Stimulated activated CD4-positive, alpha-beta T cell treated with anti-CD3 and anti-CD28 coated beads, Interleukin-4, amount 100 ng/mL, for 24 hours (primary cell): ENCODE results near the gene PARD3.
"Not testable (repeated sequence)": the region's sequence is repeated elsewhere in the genome, so short reads cannot be mapped to it uniquely, and the experiment has no call there.

Experiments
- DNase-seq: peaks from one replicate; pipeline ENCODE4 v3.0.0-alpha.2; 2020

The PARD3 gene

DNA sequence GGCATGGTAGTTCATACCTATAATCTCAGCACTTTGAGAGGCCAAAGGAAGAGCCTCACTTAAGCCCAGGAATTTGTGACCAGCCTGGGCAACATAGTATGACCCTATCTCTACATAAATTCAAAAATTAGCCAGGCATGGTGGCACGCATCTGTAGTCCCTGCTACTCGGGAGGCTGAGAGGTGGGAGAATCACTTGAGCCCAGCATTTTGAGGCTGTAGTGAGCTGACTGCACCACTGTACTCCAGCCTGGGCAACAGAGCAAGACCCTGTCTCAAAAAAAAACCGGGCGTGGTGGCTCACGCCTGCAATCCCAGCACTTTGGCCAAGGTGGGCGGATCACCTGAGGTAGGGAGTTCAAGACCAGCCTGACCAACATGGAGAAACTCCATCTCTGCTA, 19.8 kb downstream of the PARD3 start:
- no peak for DNase-seq

DNA sequence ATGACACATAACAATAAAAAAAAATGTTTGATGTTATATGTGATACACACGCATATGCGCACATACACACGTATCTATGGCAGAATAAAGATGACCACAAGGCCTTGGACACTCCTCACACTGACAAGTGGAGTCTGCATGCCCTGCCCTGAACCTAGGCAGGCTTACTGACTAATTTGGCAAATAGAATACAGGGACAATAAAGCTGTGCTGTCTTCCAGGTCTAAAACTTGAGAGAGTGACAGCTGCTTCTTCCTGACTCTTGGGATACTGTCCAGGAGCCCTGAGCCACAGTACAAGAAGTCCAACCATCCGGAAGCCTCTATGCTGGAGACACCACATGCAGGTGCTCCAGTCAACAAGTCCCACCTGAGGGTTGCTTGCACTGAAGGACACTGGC, 20.3 kb downstream of the PARD3 start:
- DNase-seq, result no peak

DNA sequence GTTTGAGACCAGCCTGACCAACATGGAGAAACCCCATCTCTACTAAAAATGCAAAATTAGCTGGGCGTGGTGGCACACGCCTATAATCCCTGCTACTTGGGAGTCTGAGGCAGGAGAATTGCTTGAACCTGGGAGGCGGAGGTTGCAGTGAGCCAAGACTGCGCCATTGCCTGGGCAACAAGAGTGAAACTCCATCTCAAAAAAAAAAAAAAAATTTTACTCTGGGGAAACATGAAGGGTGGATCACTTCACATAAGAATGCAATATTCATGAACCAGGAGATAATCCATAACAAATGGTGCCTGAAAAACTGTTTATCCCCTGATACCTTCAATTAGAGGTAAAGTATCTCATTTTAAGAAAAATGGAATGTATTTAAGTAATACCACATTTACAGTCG, 21.5 kb downstream of the PARD3 start:
- DNase-seq, result not testable (repeated sequence)

DNA sequence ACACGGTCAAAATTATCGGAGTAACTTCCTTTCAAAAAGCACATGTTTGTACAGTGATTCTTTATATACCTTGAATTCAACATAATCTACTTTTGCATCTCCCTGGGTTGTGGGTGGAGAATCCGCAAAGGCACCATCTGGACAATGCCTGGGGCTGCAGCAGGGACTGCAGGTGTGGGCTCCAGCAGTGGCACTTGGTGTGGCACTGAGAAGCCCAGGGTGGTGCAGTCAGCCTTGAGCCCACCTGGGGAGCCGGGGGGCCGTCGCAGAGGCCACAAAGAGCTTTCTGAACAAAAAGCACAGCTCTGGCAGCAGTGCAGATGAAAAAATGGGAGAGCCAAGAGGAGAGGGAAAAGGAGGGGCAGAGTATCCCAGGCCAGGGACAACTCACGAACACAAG, 22.2 kb downstream of the PARD3 start:
- no peak for DNase-seq

DNA sequence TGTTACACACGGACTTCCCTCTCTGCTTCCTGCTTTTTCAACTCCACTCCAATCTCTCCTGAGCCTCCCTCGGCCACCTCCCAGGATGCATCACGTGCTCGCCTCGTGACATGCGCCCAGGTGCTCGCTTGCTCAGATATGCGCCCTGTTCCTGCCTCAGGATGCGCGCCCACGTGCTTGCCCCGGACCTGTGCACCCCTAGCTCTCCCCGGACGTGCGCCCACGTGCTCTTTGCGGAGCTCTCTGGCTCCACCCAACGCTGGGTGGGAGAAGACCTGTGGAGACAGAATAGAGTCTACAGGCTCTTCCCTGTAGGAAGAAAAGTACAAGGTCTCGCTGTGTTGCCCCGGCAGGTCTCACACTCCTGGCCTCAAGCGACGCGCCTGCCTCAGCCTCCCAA, 23.1 kb downstream of the PARD3 start:
- DNase-seq, result no peak

DNA sequence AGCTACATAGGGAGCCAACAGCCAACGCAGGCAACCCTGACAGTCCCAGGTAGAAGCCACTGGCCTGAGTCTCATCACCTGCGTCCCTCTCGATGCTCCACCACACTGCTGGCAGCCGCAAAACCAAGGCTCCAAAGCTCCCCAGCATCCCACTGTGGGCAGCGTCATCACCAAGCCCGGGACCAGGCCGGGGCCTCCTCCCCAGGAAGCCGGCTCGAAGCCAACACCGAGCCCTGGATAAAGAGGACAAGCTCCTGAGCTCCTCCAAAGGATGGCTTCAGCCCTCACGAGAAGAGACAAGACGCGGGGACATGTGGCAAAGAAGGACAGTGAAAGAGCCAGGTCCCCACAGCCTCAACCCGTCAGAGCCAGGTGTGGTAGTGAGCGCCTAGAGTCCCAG, 23.9 kb downstream of the PARD3 start:
- DNase-seq, result no peak

DNA sequence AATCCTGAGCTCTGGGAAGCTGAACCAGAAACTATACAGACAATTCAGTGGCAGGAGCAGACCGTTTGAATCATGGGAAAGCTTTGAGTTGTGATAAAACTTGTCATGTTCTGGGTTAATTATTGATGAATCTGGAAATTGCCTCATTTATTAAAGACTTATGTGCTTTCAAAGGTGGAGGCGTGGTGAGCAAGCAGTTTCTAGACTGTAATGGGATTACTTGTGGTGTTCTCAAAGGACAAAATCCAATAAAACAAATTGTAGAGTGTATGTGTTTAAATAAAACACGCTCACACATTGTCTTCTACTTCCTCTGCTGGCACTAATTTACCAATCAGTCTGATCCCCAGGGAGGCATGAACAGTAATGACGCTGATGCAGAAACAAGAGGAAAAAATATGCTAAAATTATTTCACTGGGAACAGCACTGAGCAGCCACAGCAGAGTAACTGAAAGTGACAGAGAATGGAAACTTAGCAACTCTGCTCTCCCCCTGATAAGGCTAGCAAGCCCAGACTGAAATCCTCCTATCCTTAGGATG, 25.1 kb downstream of the PARD3 start:
- no peak for DNase-seq

DNA sequence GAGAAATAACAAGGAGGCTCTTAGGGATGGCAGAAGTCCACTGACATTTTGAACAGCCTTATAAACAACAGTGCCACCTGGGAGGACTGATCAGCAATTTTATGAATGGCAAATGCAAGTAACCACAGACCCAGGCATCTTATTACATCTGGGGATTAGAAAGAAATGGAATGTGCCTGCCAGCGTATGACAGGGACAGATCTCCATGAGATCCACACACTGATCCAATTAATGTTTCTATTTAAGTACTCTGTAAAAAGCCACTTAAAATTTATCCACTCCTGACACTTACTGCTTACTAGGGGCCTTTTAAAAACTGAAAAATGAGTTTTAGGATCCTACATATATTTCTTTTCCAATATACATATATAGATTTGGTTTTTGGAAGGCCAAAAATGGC, 28.6 kb downstream of the PARD3 start:
- no peak for DNase-seq

DNA sequence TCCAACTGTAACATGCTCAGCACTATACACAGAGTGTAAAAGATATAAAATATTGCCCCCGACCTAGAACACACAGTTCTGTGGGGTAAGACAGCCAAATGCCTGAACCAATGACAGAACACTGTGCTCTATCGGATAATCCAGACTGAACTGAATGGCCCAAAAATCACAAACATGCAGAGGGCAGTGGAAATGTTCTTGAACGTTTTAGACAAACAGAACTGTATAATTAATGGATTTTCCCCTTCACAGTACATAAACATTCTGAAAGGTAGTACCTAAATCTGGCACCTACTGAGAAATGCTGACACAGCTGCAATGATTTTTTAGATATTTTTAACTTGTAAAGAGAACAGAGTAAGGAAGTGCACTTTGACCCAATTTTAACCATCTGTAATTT, 33.4 kb downstream of the PARD3 start:
- DNase-seq, result no peak

DNA sequence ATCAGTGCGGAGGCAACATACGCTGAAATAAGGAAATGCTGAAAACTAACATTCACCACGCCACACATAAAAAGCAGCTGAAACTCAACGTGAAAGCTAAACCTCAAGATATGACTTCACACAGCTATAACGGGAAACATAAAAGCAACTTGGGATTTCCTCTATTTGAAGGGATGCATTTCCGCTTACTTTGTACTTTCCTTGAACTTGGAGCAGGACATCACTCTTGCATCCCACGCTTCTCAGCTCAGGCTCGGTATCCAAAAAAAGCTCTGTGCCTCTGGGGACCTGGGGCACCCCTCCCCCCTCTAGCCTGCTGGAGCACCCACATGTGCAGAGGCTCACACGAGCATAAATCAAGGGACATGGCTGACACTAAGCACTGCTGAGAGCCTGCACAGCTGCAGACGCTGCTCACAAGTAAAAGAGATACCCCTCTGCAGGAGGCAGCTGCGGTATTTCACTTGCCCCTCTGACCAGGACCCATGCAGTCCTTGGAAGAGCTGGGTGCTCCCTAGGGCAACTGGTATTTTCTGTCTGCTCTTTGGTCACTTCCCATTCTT, 34.2 kb downstream of the PARD3 start:
- no peak for DNase-seq

DNA sequence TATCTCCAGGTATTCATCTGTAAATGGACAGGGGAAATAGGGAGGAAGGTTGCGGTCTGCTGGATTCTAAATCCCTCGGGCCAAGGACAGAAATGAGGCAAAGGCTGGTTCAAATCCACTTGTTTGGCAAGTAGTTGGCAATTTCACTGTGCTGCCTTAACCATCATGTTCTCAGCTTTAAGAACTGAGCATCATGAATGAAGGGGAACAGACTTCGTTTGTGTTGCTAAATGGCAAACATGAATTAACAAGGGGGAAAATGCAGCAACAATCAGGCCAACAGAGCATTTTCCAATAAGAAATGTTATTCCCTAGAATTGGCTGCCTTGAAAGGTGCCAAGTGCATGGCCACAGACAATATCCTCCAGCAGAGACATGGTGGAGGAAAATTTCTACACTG, 36.9 kb downstream of the PARD3 start:
- no peak for DNase-seq

DNA sequence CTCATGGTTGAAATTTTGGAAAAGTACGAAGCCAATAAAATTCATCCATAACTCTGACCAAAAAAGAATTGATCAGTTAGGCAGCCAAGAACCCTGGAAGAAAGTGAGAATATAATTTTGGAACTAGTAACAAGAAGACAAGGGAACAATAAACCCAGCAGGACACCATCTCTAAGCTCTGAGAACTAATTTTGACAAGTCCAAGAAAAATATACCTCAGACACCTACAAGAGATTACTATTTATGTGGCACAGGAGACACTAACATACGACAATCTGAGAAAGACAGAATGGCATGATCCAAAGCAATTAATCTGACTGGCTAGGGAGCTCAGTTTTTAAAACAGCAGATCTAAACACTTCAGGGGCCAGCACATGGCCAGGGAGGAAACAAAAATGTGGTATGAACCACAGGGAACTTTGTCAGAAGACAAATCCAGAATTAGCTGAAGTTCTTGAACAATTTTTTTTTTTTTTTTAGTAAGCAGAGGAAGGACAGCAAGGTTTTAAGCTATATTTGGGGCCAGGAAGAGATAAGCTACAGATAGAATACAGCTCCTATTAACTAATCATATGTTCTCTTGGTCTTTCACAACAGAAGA, 38.9 kb downstream of the PARD3 start:
- DNase-seq, result no peak

DNA sequence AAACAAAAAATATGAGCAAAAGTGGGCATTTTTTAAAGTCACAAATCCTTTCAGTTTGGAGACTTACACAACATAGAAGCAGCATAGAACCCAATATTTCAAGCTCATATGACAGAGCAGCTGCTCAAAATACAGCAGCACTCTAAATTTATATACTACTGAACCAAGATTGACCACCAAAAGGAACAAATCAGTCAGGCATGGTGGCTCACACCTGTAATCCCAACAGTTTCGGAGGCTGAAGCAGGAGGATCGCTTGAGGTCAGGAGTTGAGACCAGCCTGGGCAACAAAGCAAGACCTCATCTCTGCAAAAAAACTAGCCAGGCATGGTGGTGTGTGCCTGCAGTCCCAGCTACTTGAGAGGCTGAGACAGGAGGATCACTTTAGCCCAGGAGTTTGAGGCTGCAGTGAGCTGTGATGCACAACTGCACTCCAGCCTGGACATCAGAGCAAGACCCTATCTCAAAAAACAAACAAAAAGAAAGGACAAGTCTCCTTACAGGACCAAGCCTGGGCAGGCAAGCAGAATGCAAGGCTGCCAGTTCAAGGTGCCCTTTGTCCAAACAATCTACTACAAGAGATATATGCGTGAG, 40.0 kb downstream of the PARD3 start:
- no peak for DNase-seq

DNA sequence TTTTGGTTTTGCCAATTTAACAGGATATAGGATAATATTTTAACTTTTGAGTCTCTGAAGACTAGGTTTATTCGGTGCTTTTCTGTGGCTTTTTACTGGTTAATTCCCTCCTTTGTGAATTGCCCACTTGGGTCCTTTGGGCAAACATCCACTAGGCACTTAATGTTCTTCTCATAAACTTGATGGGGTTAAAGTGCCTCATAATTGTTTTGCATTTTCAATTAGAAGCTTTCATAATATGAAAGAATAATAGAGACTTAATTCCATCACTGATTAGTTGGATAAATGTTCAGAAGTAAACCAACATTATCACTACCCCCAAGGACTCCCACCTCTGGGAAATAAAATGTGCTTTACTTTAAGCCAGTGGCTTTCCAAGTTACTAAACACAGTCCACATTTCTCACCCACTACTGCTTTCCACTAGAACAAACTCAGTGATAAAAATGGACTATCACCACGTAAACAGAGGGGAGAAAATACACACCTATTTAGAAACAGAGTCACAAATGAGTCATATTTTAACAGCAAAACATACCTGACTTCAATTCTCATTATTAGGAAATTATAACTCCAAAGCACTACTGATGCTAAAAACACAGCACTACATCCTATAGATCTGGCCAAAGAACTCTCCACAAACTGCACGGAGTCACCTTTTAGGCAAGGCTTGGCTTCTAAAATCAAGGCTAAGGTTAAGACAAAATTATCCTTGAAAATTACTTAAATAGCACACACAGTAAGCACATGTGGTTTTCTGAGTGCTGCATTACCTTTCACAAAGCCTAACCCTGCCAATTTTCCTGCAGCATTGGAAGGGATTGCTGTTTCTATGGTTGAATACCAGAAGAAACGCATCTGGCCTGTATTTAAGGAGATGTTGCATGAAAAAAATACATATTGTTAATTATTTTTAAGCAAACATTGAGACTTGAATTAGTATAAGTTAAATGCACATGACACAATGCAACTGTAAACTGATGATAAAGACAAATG, 41.2 kb downstream of the PARD3 start:
- no peak for DNase-seq

DNA sequence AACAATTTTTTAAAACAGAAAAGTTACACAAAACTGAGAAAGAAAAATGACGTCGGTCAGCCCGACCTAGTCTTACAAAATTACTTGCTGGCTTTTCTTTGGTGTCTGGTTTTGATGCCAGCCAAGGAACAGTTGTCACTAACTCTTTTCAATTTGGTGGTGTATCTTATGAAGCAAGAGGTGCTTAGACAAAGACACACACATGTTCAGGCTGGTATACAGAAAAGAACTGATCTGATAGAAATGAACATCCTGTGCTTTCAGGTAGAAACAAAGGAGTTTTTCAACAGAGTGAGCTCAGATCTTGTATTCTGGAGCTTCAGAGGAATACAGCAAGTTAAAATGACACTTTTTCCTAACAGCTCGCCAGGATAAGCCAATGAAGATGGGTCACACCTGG, 43.6 kb downstream of the PARD3 start:
- DNase-seq, result no peak

DNA sequence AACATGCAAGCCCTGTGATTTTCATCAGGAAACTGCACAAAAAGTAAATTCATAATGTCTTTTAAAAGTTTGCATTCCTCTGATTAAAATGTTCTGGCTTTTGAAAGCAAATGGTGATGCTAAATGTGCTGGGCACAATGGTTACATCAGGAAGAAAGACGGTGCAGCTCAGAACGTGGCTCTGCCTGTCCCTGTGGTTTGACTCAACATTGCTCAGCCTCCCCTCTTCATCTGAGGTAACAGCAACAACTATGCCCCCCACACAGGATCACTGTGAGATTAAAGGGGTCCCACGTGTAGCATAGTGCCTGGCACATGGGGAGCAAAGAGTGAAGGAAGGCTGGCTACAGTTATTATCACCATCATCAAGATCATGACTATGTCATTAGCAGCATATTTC, 44.0 kb downstream of the PARD3 start:
- no peak for DNase-seq

DNA sequence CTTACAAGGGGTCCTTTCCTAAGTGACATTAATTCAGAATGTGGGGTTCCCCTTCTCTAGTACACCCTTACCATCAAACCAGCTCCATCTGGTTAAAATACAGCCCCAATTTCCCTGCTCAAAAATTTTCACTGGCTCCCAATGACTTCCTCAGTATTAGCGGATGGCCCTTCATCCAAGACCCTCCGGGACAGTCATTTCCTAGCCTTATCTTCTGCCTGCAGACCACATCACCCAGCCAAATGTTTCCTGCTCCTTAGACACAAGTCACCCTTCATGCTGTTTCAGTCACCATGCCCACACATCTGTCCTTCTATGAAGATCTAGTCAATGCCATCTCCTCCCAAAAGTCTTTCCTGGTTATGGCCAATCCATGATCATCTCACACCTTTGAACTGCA, 45.2 kb downstream of the PARD3 start:
- DNase-seq, result no peak

DNA sequence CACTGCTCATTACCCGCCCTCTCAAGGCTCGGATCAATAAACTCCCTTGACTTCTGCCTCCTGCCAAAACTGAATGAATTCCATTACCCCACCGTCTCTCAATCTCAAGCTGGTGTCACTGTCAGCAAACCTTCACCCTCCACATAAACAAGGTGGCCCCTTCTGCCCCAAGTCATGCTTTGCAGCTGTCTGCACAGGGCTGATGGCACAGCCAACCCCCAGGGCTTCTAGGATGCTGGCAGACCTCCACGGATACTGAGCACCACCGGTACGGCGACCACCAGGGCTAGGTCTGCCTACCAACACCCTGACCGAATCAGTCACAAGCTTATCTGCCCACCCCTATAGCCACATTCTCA, 46.1 kb downstream of the PARD3 start:
- no peak for DNase-seq

DNA sequence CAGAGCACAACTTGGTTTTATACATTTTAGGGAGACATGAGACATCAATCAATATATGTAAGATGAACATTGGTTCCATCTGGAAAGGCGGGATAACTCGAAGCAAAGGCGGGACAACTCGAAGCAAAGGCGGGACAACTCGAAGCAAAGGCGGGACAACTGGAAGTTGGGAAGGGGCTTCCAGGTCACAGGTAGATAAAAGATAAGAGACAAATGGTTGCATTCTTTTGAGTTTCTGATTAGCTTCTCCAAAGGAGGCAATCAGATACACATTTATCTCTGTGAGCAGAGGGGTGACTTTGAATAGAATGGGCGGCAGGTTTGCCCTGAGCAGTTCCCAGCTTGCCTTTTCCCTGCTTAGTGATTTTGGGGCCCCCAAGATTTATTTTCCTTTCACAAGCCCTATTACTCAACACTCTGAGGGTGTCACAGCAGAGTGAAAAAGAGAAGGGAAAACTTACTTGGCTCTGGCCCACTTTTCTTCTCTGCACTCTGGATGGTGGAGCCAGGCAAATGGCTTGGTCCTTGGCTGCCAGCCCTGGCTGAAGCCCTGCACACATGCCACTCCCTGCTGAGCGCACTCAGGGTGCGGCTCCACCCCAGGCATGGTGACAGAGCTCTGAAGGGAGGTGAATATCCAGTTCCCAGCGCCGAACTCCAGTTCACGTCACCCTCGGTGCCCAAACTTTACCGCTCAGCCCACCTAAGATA, 46.7 kb downstream of the PARD3 start:
- no peak for DNase-seq

DNA sequence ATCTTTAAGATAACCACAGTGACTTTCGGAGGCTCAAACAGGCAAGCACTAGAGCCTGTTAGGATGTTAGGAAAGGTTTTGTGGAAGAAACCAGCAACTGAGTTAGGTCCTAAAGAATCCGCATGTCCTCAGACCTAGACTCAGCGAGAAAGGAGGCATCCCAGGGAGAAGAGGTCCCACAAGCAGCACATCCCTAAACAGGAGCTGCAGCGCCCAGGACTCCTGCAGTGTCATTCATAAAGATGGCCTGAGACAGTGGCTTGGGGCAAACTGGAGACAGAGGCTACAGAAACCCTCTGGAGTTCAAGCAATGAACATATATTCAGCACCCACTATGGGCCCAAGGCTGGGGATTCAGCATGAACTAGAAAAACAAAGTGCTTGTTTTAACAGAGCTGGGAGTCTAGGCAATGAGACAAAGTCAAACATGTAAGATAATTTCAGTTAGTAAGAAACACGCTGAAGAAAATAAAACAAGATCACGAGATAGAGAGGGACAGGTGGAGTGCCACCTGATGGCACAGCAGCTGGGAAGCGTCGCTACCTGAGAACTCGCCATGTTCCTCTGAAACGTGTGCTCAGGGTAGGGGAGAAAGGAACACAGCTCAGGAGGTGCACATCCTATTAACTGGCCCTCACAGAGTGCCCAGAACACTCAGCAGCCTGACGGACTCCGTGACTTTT, 48.1 kb downstream of the PARD3 start:
- DNase-seq, result no peak

DNA sequence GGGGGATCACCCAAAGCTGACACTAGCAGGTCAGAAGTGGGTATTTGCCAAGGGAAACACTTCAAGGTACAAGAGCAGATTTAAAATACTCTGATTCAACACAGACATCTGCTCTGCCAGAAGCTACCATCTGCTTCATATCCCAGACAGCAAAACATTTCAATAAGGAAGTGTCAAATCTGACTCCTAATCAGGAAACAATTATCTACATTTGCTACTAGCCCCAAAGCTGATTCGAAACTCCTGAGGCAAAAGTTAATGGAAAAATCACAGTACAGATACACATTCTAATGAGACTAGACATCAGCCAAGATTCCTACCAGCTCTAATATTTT, 48.9 kb downstream of the PARD3 start:
- DNase-seq, result no peak

DNA sequence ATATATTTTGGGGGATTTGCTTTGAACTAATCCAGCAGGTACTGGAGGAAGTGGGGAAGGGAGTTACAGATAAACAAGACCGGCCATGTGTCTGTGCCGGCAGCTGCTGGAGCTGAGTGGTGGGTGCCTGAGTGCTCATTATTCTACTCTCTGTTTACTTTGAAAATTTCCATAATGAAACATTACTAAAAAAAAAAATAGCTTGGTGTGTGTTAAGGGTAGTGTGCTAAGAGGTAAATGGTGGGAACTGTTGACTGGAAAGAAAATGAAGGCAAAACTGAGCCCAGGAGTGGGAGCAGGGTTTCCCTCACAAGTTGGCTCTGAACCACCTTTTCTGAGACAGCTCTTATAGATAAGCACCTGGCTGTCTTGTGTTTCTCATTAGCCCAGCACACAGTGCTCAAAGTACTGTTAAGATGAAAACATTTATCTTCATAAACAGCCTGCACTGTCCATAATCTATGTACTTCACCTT, 50.6 kb downstream of the PARD3 start:
- DNase-seq, result no peak
